Activated naive CD4-positive, alpha-beta T cell treated with anti-CD3 and anti-CD28 coated beads, Interleukin-2, amount 50 U/mL, for 24 hours (primary cell): ENCODE results near the gene FSTL1.

ENCODE experiments used
- H3K27ac Mint-ChIP-seq: one replicate; pipeline ENCODE4 v1.8.0; 2021; ENCODE audit warnings: mild to moderate bottlenecking, mixed read lengths
- H3K27me3 Mint-ChIP-seq: one replicate; pipeline ENCODE4 v1.8.0; 2021; ENCODE audit warnings: mixed read lengths
- H3K36me3 Mint-ChIP-seq: one replicate; pipeline ENCODE4 v1.8.0; 2021; ENCODE audit warnings: mixed read lengths
- H3K4me1 Mint-ChIP-seq: one replicate; pipeline ENCODE4 v1.8.0; 2021; ENCODE audit warnings: mixed read lengths
- H3K4me3 Mint-ChIP-seq: one replicate; pipeline ENCODE4 v1.8.0; 2021; ENCODE audit warnings: mild to moderate bottlenecking, mixed read lengths
- H3K9me3 Mint-ChIP-seq: one replicate; pipeline ENCODE4 v1.8.0; 2021; ENCODE audit warnings: mixed read lengths

Gene FSTL1

DNA sequence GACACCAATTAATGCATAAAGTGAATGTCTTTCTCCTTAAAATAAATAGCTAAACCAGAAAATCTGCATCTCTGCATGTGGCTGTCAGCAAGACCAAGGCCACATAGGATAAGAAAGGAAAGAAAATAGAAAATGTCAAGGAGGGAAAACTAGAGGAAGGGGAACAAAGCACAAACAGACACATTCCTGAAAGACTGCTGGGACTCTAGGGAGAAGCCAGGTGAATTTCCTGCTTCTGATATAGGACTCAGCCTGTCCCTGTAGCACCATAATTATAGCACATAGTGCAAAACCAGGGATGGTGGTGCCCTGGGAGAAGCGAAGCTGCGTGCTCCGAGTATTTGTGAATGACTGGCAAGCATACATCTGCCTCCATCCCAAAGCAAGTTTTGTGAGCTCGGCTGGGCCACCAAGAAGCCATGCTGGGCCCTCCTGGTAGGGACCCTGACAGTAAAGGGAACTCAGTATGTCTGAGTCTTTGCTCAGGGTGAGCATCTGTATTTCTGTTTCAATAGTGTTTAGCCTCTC lies 14.2 kb downstream of the FSTL1 start:
- H3K9me3 Mint-ChIP-seq, result no peaks in the 10 kb centered on the region
- peaks cover 3% of the 10 kb centered on the region for H3K27me3 Mint-ChIP-seq
- H3K4me1 Mint-ChIP-seq, result no peaks in the 10 kb centered on the region
- H3K36me3 Mint-ChIP-seq, result no peaks in the 10 kb centered on the region
- H3K27ac Mint-ChIP-seq, result no peak overlapping the region
- no peak overlapping the region for H3K4me3 Mint-ChIP-seq

DNA sequence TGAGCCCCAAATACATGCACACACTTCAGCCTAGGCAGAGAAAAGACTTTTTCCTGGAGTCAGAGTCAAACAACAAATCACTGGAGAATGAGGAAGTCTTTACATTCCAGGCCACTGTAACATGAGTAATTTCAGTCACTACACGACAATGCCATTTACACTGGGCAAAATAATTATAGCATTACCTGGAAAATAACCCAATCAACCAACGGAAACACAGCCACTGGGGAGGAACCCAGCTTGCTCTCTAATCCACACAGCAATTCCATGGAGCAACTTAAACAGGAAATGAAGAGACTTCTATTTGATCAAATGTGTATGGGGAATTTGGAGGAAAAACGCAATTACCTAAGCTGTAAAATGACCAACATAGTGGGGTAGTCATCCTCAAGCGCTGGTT lies 15.2 kb downstream of the FSTL1 start:
- no peak overlapping the region for H3K27ac Mint-ChIP-seq
- no peaks in the 10 kb centered on the region for H3K27me3 Mint-ChIP-seq
- H3K36me3 Mint-ChIP-seq, result no peaks in the 10 kb centered on the region
- no peaks in the 10 kb centered on the region for H3K4me1 Mint-ChIP-seq
- H3K9me3 Mint-ChIP-seq, result no peaks in the 10 kb centered on the region
- no peak overlapping the region for H3K4me3 Mint-ChIP-seq

DNA sequence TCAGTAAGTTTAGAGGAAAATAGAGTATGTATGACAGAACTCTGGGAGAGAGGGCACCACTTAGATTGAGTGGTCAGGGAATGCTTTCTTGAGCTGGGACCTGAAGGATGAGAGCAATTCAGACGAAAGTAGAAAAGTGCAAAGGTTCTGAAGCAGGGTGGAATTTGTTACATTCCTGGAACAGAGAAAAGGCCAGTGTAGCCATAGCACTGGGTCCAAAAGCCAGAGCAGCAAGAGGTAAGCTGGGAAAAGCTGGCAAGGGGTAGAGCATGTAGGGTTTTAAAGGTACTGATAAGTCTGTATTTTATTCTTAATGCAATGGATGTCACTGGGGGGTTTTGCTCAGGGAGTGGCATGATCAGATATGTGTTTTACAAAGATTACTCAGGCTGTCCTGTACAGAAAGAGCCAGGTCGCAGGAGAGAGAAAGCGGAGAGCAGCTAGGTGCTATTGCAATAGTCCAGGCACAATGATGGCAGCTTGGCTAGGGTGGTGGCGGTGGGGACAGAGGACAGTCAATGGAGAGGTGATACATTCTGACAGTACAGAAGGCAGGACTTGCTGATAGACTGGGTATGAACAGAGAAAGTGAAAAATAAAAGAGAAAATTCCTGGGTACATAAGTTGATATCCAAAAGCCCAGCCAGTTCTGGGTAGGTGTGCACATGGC lies 17.0 kb downstream of the FSTL1 start:
- Mint-ChIP-seq H3K4me1 (no peaks in the 10 kb centered on the region), H3K9me3 (no peaks in the 10 kb centered on the region), H3K27me3 (peaks cover 2% of the 10 kb centered on the region), H3K27ac (no peak overlapping the region), H3K36me3 (no peaks in the 10 kb centered on the region), H3K4me3 (no peak overlapping the region)

DNA sequence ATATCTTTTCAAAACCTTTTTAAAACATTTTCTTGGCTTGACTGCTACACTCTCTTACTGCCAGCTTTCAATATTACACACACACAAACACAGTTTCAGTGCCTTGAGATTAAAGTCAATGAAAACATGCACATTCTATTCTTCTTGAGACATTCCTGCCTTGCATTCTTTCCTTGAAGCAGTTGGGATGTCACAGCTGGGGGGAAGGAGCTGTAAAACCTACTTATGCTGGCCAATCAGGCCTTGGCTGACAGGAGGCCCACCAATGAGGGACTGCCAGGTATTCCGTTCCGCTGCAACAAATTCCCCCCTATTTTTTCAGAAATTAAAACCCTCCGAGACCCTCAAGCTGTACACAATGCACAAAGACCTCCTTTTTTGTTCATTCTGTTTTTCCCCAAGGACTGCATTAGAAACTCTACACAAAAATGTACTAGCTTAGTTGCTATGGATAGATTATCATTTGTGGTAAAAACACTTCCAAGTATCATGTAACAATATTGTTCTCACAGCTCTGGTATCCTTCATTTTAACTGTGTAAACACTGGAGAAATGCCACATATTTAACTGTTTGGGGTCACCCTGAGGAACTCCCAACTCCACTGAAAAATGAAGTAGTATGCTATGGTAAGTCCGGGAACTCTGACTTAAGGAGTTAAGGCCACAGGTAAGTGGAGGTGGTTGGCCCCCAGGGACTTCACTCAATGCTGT lies 18.5 kb downstream of the FSTL1 start:
- Mint-ChIP-seq H3K4me1 (no peaks in the 10 kb centered on the region), H3K27ac (no peak overlapping the region), H3K27me3 (peaks cover 7% of the 10 kb centered on the region), H3K4me3 (no peak overlapping the region), H3K36me3 (no peaks in the 10 kb centered on the region), H3K9me3 (no peaks in the 10 kb centered on the region)

DNA sequence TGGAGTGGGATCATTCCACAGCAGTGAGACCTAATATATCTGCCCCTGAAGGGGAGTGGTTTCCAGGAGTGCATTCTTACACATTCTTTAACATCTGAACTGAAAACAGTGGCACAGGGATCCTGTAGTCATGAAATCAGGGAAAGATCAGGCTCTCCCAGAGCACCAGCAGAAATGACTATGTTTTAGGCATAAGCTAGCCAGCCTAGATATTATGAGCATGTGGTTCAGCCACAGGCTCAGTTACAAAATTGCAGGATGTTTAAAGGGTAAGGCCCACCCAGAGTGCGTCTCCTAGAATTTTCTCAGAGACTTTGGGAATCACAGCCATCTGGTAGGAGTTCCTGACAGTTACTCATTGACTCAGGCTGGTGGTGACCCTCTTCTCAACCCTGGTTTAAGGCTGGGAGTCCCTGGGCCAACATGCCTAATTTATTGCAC lies 20.9 kb downstream of the FSTL1 start:
- Mint-ChIP-seq H3K27ac (no peak overlapping the region), H3K9me3 (no peaks in the 10 kb centered on the region), H3K4me1 (no peaks in the 10 kb centered on the region), H3K4me3 (no peak overlapping the region), H3K27me3 (peaks cover 10% of the 10 kb centered on the region), H3K36me3 (no peaks in the 10 kb centered on the region)

DNA sequence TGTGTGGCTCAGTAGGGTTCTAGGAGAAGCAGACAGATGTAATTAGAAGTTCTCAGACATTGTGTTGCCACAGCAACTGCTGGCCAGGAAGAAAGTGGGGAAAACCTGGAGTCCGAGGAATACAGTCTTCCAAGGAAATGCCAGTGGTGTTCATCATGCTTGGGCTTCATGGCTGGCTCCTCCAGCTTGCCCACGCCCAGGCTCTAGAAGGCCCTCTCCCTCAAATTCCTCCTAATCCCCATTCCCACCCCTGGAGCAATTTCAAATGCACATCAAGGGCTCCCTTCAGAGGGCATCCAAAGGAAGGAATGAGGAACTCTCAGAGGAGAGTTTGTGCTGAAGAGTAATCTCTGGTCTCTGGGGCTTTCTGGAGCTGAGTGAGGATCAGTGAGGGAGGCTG lies 21.9 kb downstream of the FSTL1 start:
- Mint-ChIP-seq H3K27me3 (peaks cover 10% of the 10 kb centered on the region), H3K27ac (no peak overlapping the region), H3K4me3 (no peak overlapping the region), H3K9me3 (no peaks in the 10 kb centered on the region), H3K36me3 (no peaks in the 10 kb centered on the region), H3K4me1 (no peaks in the 10 kb centered on the region)

GRCh38 chr3:120427201-120427600 lies 23.6 kb downstream of the FSTL1 start:
- no peak overlapping the region for H3K4me3 Mint-ChIP-seq
- peaks cover 10% of the 10 kb centered on the region for H3K27me3 Mint-ChIP-seq
- H3K4me1 Mint-ChIP-seq, result no peaks in the 10 kb centered on the region
- no peaks in the 10 kb centered on the region for H3K9me3 Mint-ChIP-seq
- no peak overlapping the region for H3K27ac Mint-ChIP-seq
- no peaks in the 10 kb centered on the region for H3K36me3 Mint-ChIP-seq

- no peaks in the 10 kb centered on the region for H3K9me3 Mint-ChIP-seq
- H3K4me3 Mint-ChIP-seq, result no peak overlapping the region
- no peaks in the 10 kb centered on the region for H3K4me1 Mint-ChIP-seq
- no peak overlapping the region for H3K27ac Mint-ChIP-seq
- no peaks in the 10 kb centered on the region for H3K36me3 Mint-ChIP-seq
- H3K27me3 Mint-ChIP-seq, result peaks cover 10% of the 10 kb centered on the region
Observed at GRCh38 chr3:120425572-120426250, 25.1 kb downstream of the FSTL1 start.

DNA sequence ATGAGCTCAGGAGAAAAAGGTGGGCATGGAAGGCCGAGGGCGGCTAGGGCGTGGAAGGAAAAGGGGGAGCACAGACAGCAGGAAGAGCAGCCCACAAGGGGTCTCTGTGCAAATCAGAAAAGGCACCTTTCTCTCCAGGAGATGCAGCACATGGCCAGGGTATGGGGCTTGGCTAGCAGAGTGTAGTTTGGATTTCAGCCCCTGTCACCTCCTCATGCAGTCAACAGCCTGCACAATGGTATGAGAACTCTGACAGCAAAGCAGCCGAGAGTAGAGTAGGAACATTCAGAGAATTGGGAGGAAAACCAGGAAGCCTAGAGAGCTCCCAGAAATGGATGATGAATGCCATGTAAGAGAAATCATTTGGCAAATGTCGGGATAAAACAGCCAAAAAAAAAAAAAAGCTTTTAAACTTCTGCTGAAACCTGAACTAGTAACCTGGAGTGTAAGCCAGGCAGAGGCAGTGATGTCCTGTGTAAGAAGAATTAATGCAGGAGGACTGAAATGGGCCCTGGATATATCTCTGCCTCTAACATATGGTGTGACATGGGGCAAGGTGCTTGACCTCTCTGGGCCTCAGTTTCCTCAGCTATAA lies 25.7 kb downstream of the FSTL1 start:
- H3K4me3 Mint-ChIP-seq, result no peak overlapping the region
- peaks cover 8% of the 10 kb centered on the region for H3K27me3 Mint-ChIP-seq
- H3K9me3 Mint-ChIP-seq, result no peaks in the 10 kb centered on the region
- no peaks in the 10 kb centered on the region for H3K36me3 Mint-ChIP-seq
- no peak overlapping the region for H3K27ac Mint-ChIP-seq
- no peaks in the 10 kb centered on the region for H3K4me1 Mint-ChIP-seq

DNA sequence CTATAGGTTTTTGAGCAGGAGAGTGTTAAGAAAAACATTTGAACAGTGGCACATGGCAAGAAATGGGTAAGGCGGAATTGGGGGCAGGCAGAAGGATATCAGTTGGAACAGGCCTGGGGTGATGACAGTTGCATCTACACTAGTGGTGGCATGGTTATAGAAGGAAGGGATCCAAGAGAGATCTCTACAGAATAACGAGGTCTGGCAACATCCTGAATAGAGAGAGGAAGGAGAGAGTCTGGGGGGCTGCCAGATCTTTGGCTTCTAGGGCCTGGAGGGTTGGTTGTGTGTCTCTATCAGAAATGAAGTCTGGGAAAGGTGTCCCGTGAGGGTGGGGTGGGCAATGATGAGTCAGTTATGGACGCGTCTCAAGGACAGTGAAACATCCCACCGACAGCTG lies 26.3 kb downstream of the FSTL1 start:
- no peaks in the 10 kb centered on the region for H3K4me1 Mint-ChIP-seq
- H3K27ac Mint-ChIP-seq, result no peak overlapping the region
- H3K9me3 Mint-ChIP-seq, result no peaks in the 10 kb centered on the region

DNA sequence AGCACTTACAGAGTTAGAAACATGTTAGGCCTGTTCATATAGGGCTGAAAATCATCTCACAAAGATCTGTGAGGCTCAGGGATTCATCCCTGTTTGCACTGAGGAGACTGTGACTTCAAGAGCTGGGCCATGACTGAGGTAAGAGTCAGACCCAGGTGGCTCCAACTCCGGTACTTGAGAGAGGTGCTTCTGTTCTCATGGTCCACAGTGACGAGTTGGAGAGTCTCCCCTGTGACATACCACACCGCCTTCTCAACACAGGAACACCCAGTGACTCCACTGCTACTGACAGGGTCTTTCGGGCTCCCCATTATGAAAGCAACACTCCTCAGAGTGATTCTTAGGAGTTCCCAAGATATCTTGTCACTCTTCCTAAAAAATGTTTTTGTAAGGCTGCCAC lies 27.4 kb downstream of the FSTL1 start:
- H3K27me3 Mint-ChIP-seq, result peaks cover 6% of the 10 kb centered on the region

More for the DNA sequence above, 26.3 kb downstream of the FSTL1 start:
- Mint-ChIP-seq H3K27me3 (peaks cover 8% of the 10 kb centered on the region), H3K4me3 (no peak overlapping the region), H3K36me3 (no peaks in the 10 kb centered on the region)

GRCh38 chr3:120421926-120422325 lies 28.9 kb downstream of the FSTL1 start:
- Mint-ChIP-seq H3K36me3 (no peaks in the 10 kb centered on the region), H3K9me3 (no peaks in the 10 kb centered on the region), H3K4me3 (no peak overlapping the region), H3K27ac (no peak overlapping the region), H3K27me3 (peaks cover 3% of the 10 kb centered on the region), H3K4me1 (peaks cover 13% of the 10 kb centered on the region)

More for the DNA sequence above, 27.4 kb downstream of the FSTL1 start:
- no peaks in the 10 kb centered on the region for H3K9me3 Mint-ChIP-seq
- H3K4me1 Mint-ChIP-seq, result peaks cover 2% of the 10 kb centered on the region
- H3K27ac Mint-ChIP-seq, result no peak overlapping the region
- H3K36me3 Mint-ChIP-seq, result no peaks in the 10 kb centered on the region
- H3K4me3 Mint-ChIP-seq, result no peak overlapping the region

DNA sequence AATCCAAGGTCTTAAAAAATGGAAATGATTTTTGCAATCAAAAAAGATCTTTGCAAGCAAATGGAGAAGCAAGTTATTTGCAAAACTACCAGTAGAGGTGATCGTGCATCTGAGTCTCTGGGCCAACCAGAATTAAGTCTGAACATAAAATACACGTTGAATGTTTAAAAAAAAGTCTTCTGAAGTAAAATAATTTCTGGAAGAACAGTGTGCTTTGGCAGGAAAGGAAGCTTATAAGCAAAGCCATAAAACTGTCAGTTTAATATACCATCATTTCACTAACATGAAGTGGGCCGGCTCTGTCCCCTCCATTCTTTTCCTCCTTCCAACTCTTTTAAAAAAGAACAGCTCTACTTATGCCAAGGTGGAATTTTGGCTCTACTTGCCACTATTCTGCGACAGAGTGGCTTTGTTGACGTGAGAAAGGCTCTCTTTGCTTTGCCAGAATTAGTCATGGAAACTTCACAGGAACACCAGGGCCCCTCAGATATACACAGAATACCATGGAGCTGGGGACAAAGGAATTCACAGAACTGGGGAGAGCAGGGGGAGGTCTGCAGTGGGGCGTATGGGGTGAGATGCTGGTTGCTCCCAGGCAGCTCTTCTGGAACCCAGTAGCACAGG lies 29.8 kb downstream of the FSTL1 start:
- H3K9me3 Mint-ChIP-seq, result no peaks in the 10 kb centered on the region
- H3K36me3 Mint-ChIP-seq, result no peaks in the 10 kb centered on the region
- peaks cover 14% of the 10 kb centered on the region for H3K4me1 Mint-ChIP-seq
- H3K27me3 Mint-ChIP-seq, result no peaks in the 10 kb centered on the region
- H3K4me3 Mint-ChIP-seq, result no peak overlapping the region
- no peak overlapping the region for H3K27ac Mint-ChIP-seq

DNA sequence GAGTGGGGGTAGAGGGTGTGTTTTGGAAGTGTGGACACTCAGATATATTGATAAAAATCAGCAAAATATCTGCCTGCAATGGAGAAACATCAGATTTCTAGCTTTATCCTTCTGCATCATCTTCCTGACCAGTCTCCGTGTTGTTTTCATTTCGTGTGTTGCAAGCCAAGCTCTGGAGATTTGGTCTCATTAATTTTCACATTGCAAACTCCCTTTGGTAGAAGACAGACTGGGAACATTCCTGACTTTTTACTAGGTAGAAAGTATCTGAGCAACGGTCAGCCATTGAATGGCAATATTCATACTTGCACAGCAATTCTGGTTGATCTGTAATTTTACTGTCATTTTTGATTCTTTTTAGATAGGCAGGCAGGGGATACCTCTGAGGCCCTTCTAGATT lies 30.4 kb downstream of the FSTL1 start:
- no peaks in the 10 kb centered on the region for H3K36me3 Mint-ChIP-seq
- peaks cover 14% of the 10 kb centered on the region for H3K4me1 Mint-ChIP-seq
- H3K9me3 Mint-ChIP-seq, result no peaks in the 10 kb centered on the region
- H3K27me3 Mint-ChIP-seq, result no peaks in the 10 kb centered on the region
- no peak overlapping the region for H3K27ac Mint-ChIP-seq
- H3K4me3 Mint-ChIP-seq, result no peak overlapping the region

DNA sequence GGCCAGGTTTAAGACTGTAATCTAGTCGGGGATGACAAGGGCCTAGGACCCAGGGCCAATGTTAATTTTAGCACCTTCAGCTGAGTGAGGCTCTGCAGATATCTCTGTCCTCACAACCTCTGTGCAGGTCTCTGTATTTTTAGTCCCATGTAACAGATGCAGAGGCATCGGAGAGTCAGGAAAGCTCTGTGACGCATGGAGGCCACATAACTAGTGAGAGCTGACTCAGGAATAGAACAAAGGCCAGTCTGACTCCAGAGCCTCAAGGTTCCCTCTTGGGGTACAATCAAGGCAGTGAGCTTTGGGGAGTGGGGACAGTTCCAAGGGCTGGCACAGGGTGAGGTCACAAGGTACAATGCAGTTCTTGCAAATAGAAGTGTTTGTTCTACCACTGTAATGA lies 31.0 kb downstream of the FSTL1 start:
- Mint-ChIP-seq H3K36me3 (no peaks in the 10 kb centered on the region), H3K9me3 (no peaks in the 10 kb centered on the region), H3K27me3 (no peaks in the 10 kb centered on the region), H3K4me1 (peaks cover 14% of the 10 kb centered on the region), H3K4me3 (no peak overlapping the region), H3K27ac (no peak overlapping the region)
